NCI-H82 treated with DMSO at 0.1 percent for 48 hours (cell line): Measurements from ENCODE around the gene SHROOM4.

Experiments used
- DNase-seq: peaks from one replicate; lab custom pipeline; 2025; ENCODE audit not compliant: unreplicated experiment; lab: John Stamatoyannopoulos, UW

SHROOM4 gene

DNA sequence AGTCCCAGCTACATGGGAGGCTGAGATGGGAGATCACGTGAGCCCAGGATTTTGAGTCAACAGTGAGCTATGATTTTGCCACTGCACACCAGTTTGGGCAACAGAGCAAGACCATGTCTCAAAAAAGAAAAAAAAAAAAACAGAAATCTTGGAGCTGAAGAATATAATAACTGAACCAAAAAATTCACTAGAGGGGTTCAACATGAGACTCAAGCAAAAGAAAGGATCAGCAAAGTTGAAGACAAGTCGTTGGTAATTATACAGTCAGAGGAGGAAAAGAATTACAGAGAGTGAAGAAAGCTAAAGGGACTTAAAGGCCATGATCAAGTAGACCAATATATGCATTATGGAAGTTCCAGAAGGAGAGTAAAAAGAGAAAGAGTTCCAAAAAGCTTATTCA is 26.9 kb downstream of the SHROOM4 start:
- no peak for DNase-seq

- no peak for DNase-seq
Observed at GRCh38 chrX:50780144-50780543, 33.9 kb downstream of the SHROOM4 start.

DNA sequence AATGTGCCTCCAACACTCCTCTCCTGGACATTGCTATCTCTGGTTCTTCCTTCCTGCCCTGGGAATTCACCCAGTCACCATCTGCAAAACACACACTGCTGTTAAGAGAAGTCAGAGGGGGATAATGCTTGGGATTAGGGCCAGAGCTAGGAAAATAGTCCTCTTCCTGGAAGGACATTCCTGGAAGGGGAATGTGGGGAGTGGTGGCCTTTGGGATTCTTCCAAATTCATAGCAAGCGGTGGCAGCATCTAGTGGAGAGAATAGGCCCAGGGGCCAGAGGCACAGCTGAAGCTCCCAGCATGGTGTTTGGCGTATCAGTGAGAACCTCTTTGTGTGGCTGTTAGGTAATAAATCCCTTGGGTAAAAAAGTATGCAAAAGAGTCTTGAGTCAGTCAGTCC is 34.3 kb downstream of the SHROOM4 start:
- no peak for DNase-seq

- no peak for DNase-seq
Observed at GRCh38 chrX:50778272-50778671, 35.7 kb downstream of the SHROOM4 start.

DNA sequence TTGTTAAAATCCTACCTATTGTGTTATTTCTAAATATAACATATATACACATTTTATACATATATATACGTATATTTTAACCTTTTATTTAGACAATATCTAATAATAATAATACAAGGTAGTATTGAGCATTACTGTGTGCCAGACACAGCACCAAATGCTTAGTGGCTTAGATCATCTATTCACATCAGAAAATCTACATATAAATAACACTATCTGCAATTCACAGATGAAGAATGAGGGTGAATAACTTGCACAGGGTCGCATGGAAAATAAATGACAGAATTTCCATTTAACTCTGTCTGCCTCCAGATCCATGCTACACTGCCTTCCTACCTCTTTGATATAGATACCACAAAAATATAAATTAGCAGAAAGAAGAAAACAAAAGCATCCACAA is 37.7 kb downstream of the SHROOM4 start:
- no peak for DNase-seq

DNA sequence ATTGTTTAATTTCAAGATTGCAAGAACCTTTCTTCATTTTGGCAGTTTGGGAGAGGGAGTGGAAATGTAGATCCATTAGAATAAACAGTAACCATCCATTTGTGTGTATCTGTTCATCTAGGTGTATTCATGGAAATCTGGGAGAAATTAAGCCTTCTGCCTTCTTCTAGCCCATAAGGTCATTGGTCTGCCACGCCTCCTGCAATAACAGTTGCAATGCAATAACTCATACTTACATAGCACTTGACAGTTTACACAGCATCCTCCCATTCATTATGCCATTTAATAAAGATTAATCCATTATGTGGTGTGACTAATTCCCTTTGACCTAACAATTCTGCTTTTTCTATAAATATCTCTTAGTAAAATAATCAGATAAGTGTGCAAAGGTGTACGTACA is 42.6 kb downstream of the SHROOM4 start:
- no peak for DNase-seq

- no peak for DNase-seq
Observed at GRCh38 chrX:50770702-50771101, 43.3 kb downstream of the SHROOM4 start.

- no peak for DNase-seq
Observed at GRCh38 chrX:50769389-50770063, 44.5 kb downstream of the SHROOM4 start.

- DNase-seq = no peak
Observed at GRCh38 chrX:50768801-50769200, 45.2 kb downstream of the SHROOM4 start.

GRCh38 chrX:50765986-50766385 is 48.0 kb downstream of the SHROOM4 start:
- DNase-seq = no peak

DNA sequence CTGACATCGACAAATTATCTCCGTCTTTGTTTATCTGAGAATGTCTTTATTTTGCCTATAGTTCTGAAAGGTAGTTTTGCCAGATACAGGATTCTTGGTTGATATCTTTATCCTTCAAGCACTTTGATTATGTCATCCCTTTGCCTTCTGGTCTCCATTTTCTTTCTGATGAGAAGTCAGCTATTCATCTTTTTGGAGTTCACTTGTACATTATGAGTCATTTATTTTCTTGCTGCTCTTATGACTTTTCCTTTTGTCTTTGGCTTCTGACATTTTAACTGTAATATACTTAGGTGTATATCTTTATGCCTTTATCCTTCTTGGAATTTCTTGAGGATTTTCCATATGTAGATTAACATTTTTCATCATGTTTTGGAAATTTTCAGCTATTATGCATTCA is 51.4 kb downstream of the SHROOM4 start:
- no peak for DNase-seq

GRCh38 chrX:50756276-50756675 is 57.7 kb downstream of the SHROOM4 start:
- DNase-seq = no peak

DNA sequence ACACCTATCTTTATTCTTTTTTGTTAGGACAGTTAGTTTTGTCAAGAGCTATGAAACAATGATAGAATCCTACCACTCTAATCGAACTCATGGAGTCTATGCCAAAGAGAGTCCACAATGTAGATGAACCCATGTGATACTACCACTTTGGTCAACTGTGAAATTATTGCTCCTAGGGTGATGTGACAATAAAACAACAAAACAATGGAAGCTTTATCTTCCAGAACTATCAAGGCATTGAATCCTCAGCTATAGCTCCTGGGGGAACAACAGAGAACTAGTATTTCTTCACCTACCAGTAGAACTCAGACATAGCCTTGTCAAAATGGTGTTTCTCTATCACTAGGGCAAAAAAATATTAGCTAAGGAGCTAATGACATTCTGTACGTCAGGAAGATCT is 62.9 kb downstream of the SHROOM4 start:
- DNase-seq = no peak

DNA sequence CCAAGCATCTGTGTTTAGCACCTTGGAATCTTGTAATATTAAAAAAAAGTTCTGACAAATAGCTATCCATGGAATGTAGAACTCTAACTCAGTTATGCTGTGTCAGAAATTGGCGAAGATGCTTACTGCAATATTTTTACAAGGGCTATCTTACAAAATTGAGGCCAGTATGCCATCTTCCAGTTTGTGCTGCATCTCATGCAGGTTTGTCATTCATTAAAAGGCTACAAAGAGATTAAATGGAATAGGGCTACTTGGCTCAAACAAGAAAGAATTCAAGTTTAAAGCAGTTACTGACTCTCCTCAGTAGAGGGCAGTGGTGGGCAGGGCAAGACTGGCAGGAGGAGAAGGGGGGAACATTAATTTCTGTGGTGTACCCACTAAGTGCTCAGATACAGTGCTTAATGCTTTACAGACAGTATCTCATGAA is 66.5 kb downstream of the SHROOM4 start:
- DNase-seq = no peak

- DNase-seq = no peak
Observed at GRCh38 chrX:50736656-50737055, 77.3 kb downstream of the SHROOM4 start.

GRCh38 chrX:50726296-50726695 is 87.7 kb downstream of the SHROOM4 start:
- DNase-seq = no peak

DNA sequence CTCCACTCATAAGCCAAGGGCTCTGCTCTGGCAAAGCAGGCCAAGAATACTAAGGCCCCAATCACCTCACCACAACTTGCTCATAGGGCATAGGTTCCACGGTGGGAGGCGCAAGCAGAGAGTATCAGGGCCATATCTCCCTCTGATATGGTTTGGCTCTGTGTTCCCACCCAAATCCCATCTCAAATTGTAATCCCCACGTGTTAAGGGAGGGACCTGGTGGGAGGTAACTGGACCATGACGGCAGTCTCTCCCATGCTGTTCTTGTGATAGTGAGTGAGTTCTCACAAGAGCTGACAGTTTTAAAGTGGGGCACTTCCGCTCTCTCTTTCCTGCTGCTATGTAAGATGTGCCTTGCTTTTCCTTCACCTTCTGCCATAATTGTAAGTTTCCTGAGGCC is 88.7 kb downstream of the SHROOM4 start:
- DNase-seq = no peak

- no peak for DNase-seq
Observed at GRCh38 chrX:50723006-50723405, 91.0 kb downstream of the SHROOM4 start.

GRCh38 chrX:50721764-50722521 is 92.1 kb downstream of the SHROOM4 start:
- no peak for DNase-seq

- no peak for DNase-seq
Observed at GRCh38 chrX:50719614-50720013, 94.4 kb downstream of the SHROOM4 start.

- no peak for DNase-seq
Observed at GRCh38 chrX:50718776-50719175, 95.2 kb downstream of the SHROOM4 start.

DNA sequence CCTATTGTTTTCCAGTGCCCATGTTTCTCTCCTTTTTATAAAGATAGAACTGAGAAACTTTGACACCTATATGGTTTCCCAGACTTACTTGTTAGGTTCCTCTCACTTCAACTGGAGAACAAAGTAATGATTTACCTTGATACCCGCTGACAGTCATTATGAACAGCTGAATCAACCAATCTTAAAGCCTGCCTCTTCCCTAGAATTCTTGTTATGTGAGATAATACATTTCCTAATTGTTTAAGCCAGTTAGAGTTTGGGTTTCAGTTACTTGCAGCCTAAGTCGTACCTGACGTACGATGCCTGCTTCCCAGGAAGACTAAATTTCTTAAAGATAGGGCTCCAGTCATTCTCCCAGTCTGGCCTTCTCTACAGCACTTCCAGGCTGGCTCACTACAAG is 97.3 kb downstream of the SHROOM4 start:
- no peak for DNase-seq

- no peak for DNase-seq
Observed at GRCh38 chrX:50712777-50713176, 101.2 kb downstream of the SHROOM4 start.
